Neuronal stem cell (in vitro differentiated cells): ENCODE data around the gene CCDC110.

Experiments
- DNase-seq: peaks from one replicate; pipeline ENCODE4 v3.0.0-alpha.2; 2013; ENCODE audit warnings: low spot score
- H2AFZ ChIP-seq: one replicate; pipeline ENCODE4 v1.6.1; 2013; ENCODE audit warnings: mild to moderate bottlenecking, low read length, inconsistent platforms
- H2AK5ac ChIP-seq: 2 replicates; pipeline ENCODE4 v1.6.1; 2013; ENCODE audit warnings: low read depth, mild to moderate bottlenecking, inconsistent platforms, low read length, moderate library complexity, mixed read lengths
- H2BK120ac ChIP-seq: 2 replicates; pipeline ENCODE4 v1.6.1; 2013; ENCODE audit warnings: low read depth, mild to moderate bottlenecking, inconsistent platforms, low read length, moderate library complexity, mixed read lengths
- H2BK12ac ChIP-seq: one replicate; pipeline ENCODE4 v1.6.1; 2013; ENCODE audit warnings: low read length, inconsistent platforms
- H2BK15ac ChIP-seq: 2 replicates; pipeline ENCODE4 v1.6.1; 2013; ENCODE audit warnings: mild to moderate bottlenecking, low read length, inconsistent platforms, mixed read lengths
- H2BK5ac ChIP-seq: one replicate; pipeline ENCODE4 v1.6.1; 2013; ENCODE audit warnings: inconsistent platforms, mild to moderate bottlenecking, low read length, moderate library complexity
- H3K14ac ChIP-seq: one replicate; pipeline ENCODE4 v1.6.1; 2013; ENCODE audit warnings: low read length, inconsistent platforms
- H3K18ac ChIP-seq: 2 replicates; pipeline ENCODE4 v1.6.1; 2013; ENCODE audit warnings: low read length, inconsistent platforms
- H3K23ac ChIP-seq: 2 replicates; pipeline ENCODE4 v1.6.1; 2013; ENCODE audit warnings: low read depth, mild to moderate bottlenecking, mixed read lengths, low read length, inconsistent platforms; ENCODE audit not compliant: poor library complexity
- H3K27ac ChIP-seq: replicated peaks from 3 replicates; pipeline ENCODE4 v1.5.1; 2013; ENCODE audit warnings: low read length, inconsistent platforms
- H3K27me3 ChIP-seq, 3 experiments: 2 replicates each; pipeline ENCODE4 v1.6.1; 2013; ENCODE audit warnings: low read length in 3 of 3, mild to moderate bottlenecking in 2 of 3, inconsistent platforms in 1 of 3, low read depth in 1 of 3, mixed read lengths in 1 of 3, moderate library complexity in 1 of 3; ENCODE audit not compliant: control insufficient read depth in 3 of 3, insufficient read depth in 3 of 3
- H3K36me3 ChIP-seq, 2 donors: replicated peaks in 1 of 2; 2 replicates each; pipeline ENCODE4 v1.6.1; 2013; ENCODE audit warnings: low read length in 2 of 2; ENCODE audit not compliant: control insufficient read depth in 2 of 2, insufficient read depth in 2 of 2
- H3K4ac ChIP-seq: 2 replicates; pipeline ENCODE4 v1.6.1; 2013; ENCODE audit warnings: inconsistent platforms, mild to moderate bottlenecking, low read length, moderate library complexity
- H3K4me1 ChIP-seq, 2 donors: 1 replicate in 1 of 2; 2 replicates in 1 of 2; pipeline ENCODE4 v1.6.1; 2013; ENCODE audit warnings: low read length in 2 of 2, low read depth in 1 of 2; ENCODE audit not compliant: control insufficient read depth in 2 of 2, insufficient read depth in 1 of 2
- H3K4me2 ChIP-seq: one replicate; pipeline ENCODE4 v1.6.1; 2013; ENCODE audit warnings: mild to moderate bottlenecking, low read length, inconsistent platforms; ENCODE audit not compliant: insufficient read depth, poor library complexity, severe bottlenecking
- H3K4me3 ChIP-seq, 2 donors: 2 replicates each; pipeline ENCODE4 v1.5.1; 2013; ENCODE audit warnings: low read length in 2 of 2, mild to moderate bottlenecking in 2 of 2, inconsistent platforms in 1 of 2, moderate library complexity in 1 of 2
- H3K79me1 ChIP-seq: one replicate; pipeline ENCODE4 v1.6.1; 2013; ENCODE audit warnings: low read depth, mild to moderate bottlenecking, inconsistent platforms, low read length, moderate library complexity
- H3K9ac ChIP-seq: one replicate; pipeline ENCODE4 v1.6.1; 2013; ENCODE audit warnings: mild to moderate bottlenecking, low read depth, low read length, inconsistent platforms; ENCODE audit not compliant: poor library complexity
- H3K9me3 ChIP-seq, 2 donors: replicated peaks in 1 of 2; 2 replicates each; pipeline versions ENCODE3 to v1.6.1; 2013; ENCODE audit warnings: low read length in 2 of 2, mild to moderate bottlenecking in 2 of 2, inconsistent platforms in 1 of 2, low read depth in 1 of 2, mixed read lengths in 1 of 2, moderate library complexity in 1 of 2; ENCODE audit not compliant: control insufficient read depth in 2 of 2, insufficient read depth in 1 of 2
- H4K8ac ChIP-seq: one replicate; pipeline ENCODE4 v1.6.1; 2013; ENCODE audit warnings: low read depth, mild to moderate bottlenecking, inconsistent platforms, low read length, moderate library complexity
- H4K91ac ChIP-seq: one replicate; pipeline ENCODE4 v1.6.1; 2013; ENCODE audit warnings: low read length, low read depth, mild to moderate bottlenecking, inconsistent platforms; ENCODE audit not compliant: poor library complexity
- WGBS, 2 donors: extraction: QIAGEN DNeasy Blood & Tissue Kit; methylation state at CpG; one replicate each; pipeline ENCODE4 v1.1.7; 2013; ENCODE audit warnings: missing lambda C conversion rate in 2 of 2, mixed read lengths in 1 of 2; ENCODE audit not compliant: insufficient read length in 2 of 2, insufficient replicate concordance in 1 of 2; ENCODE audit errors: extremely low coverage in 2 of 2; 5-methylcytosine and 5-hydroxymethylcytosine counted together

Gene CCDC110

DNA sequence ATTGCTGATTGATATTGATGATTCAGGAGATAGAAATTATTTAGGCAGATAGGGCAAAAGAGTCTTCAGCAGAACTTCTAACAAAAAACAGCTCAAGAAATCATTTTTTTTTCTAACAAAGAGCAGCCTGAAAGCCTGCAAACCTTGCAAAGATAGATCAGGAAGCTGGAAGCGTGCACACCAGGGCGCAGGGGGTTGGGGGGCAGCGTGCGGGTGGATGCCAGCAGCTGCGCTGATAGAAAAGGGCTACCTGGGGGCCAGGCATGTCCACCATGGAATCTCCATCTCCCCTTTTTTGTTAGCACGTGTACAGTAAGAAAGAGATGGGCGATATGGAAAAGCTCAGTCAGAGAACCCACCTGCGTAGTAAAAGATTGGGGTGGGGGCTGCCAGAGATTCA, 1.7 kb upstream of the CCDC110 start:
- Histone ChIP-seq H2AFZ (no peak overlapping the region), H3K23ac (no peak overlapping the region), H2BK15ac (no peak overlapping the region), H3K36me3 (no peaks in the 10 kb centered on the region), H3K14ac (no peak overlapping the region), H3K9me3 (no peaks in the 10 kb centered on the region), H3K27ac (no peak overlapping the region), H4K8ac (no peak overlapping the region), H2BK5ac (no peak overlapping the region), H3K4me1 (peaks cover 5 to 12% of the 10 kb centered on the region in 2 donors), H2BK12ac (no peak overlapping the region), H3K27me3 (peaks cover 0 to 31% (median 9%) of the 10 kb centered on the region in 3 experiments), H2AK5ac (no peak overlapping the region), H3K4me3 (no peak overlapping the region), H3K4me2 (no peak overlapping the region), H4K91ac (no peak overlapping the region), H3K18ac (no peak overlapping the region), H3K9ac (no peak overlapping the region), H3K4ac (no peak overlapping the region), H2BK120ac (no peak overlapping the region), H3K79me1 (no peaks in the 10 kb centered on the region)
- WGBS, 2 donors, result no CpG with 5 or more reads among the region's 8 CpGs
- no peak for DNase-seq

DNA sequence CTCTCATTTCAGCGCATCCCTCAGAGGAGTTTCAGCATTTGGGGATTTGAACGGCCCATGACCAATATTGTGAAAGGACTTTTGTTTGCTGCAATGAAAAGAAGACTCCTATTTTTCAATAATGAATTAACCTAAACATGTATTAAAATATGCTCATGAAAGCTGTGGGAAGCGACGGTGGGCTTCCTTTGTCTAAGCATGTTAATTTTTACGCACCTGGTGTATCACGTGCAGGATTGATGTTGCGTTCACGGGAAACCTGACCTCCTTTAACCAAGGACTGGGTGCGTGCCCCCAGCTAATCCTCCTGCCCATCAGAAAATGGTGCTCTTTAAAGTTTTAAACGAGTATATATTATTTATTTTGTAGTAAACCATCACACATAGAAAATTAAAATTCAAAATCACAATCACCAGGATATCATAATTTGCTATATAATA, 590 bp upstream of the CCDC110 start:
- Histone ChIP-seq H2AK5ac (no peak overlapping the region), H4K8ac (no peak overlapping the region), H2BK15ac (peak overlapping the region; percentile 58), H3K4me2 (peak overlapping the region; percentile 75), H3K27me3 (peaks cover 0 to 26% (median 9%) of the 10 kb centered on the region in 3 experiments), H3K9ac (no peak overlapping the region), H3K27ac (no peak overlapping the region), H3K79me1 (no peaks in the 10 kb centered on the region), H3K4me1 (peaks cover 5 to 12% of the 10 kb centered on the region in 2 donors), H3K4ac (no peak overlapping the region), H3K23ac (no peak overlapping the region), H2AFZ (peak overlapping the region; percentile 100), H3K9me3 (no peaks in the 10 kb centered on the region), H3K18ac (peak overlapping the region; percentile 93), H3K36me3 (no peaks in the 10 kb centered on the region), H2BK12ac (no peak overlapping the region), H2BK120ac (no peak overlapping the region), H4K91ac (no peak overlapping the region), H2BK5ac (no peak overlapping the region), H3K14ac (no peak overlapping the region), H3K4me3 (peak overlapping the region; percentile 58 to 82)
- DNase-seq, result no peak
- WGBS, 2 donors, result no CpG with 5 or more reads among the region's 10 CpGs

DNA sequence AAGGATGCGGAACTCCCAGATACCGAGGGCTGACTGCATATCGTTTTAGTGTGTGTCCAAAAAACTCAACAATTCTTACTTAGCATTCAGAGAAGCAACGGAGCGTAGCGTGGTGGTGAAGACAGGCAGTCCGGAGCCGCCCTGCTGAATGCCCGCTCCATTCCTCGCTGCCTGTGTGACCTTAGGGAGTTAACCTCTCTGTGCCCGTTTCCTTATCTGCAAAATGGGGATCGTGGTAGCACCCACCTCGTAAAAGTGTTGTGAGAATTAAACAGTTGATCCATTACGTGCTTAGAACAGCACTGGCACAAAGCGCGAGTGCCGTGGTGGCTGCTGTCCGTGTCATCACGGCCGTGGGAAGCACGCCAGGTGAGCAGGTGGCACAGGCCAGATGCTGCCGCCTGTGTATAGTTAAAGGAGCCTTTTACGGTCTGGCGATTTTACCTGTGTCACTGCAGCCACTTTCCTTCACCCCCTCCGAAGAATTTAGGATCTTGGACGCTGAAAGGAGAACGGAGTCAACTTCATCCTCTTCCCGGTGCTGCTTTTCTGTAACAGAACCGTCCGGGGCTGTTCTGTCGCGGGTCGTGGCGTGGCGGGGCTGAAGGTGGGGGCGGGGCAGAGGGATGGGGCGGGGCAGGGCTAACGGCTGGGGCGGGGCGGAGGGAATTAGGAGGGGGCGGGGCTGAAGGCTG, 885 bp downstream of the CCDC110 start:
- Histone ChIP-seq H3K18ac (peak overlapping the region; percentile 67), H2BK5ac (no peak overlapping the region), H3K79me1 (no peaks in the 10 kb centered on the region), H4K8ac (no peak overlapping the region), H3K23ac (peak overlapping the region; percentile 0), H3K9me3 (no peaks in the 10 kb centered on the region), H3K4me2 (peak overlapping the region; percentile 72), H3K14ac (no peak overlapping the region), H3K4me3 (peak overlapping the region; percentile 53 to 91), H3K4me1 (peaks cover 5 to 12% of the 10 kb centered on the region in 2 donors), H2BK120ac (no peak overlapping the region), H3K27me3 (peaks cover 0 to 35% (median 9%) of the 10 kb centered on the region in 3 experiments), H3K36me3 (no peaks in the 10 kb centered on the region), H2AK5ac (no peak overlapping the region), H3K27ac (no peak overlapping the region), H2BK12ac (peak overlapping the region; percentile 4), H4K91ac (no peak overlapping the region), H2AFZ (peak overlapping the region; percentile 88), H3K9ac (peak overlapping the region; percentile 78), H2BK15ac (peak overlapping the region; percentile 13), H3K4ac (no peak overlapping the region)
- whole genome bisulfite sequencing, 2 donors, result no CpG with 5 or more reads among the region's 41 CpGs
- peak; percentile 15 for DNase-seq

DNA sequence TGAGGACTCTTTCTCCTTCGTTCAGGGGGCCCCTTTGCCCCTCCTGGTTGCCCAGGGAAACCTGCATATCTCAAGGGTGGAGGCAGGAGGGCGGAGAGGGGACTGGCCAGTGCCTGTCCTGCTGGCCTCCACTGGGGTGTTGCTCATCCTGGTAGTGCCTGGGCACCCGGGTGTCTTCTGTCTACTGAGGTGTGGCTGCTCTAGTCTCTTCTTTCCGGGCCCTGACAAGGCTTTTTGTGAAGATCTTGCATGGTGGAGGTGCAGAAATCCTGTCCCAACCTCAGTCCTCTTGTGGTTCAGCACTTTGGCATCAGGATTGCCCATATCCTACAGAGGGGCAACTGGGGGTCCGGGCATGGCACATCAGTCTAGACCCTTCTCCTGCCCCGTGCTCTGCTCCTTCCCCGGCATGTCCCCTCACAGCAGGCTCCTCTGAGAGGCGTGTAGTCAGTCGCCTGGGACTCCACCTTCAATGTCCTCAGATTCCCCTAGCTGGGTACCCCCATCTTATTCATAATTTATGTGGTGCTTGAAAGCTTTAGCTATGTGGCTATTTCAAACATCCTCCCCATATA, 1.9 kb downstream of the CCDC110 start:
- Histone ChIP-seq H2BK15ac (no peak overlapping the region), H3K14ac (no peak overlapping the region), H3K4me2 (no peak overlapping the region), H4K91ac (no peak overlapping the region), H2AK5ac (no peak overlapping the region), H3K27me3 (peaks cover 0 to 41% (median 9%) of the 10 kb centered on the region in 3 experiments), H3K36me3 (no peaks in the 10 kb centered on the region), H3K79me1 (no peaks in the 10 kb centered on the region), H3K9me3 (no peaks in the 10 kb centered on the region), H2AFZ (peak overlapping the region; percentile 53), H2BK5ac (no peak overlapping the region), H4K8ac (no peak overlapping the region), H2BK12ac (no peak overlapping the region), H2BK120ac (no peak overlapping the region), H3K4me1 (peaks cover 5 to 12% of the 10 kb centered on the region in 2 donors), H3K4me3 (peak overlapping the region in 1 of 2 donors; percentile 45), H3K4ac (no peak overlapping the region), H3K9ac (no peak overlapping the region), H3K27ac (no peak overlapping the region), H3K23ac (no peak overlapping the region), H3K18ac (no peak overlapping the region)
- DNase-seq, result no peak
- WGBS, 2 donors, result no CpG with 5 or more reads among the region's 9 CpGs
